HL-60 (cell line): Measurements from ENCODE around the gene ERBB2.

Experiments used
- DNase-seq, 2 experiments: peaks; one replicate each; pipeline ENCODE4 v3.0.0-alpha.2; 2010 to 2020; ENCODE audit warnings: low read depth in 1 of 2, low spot score in 1 of 2
- H3K27ac ChIP-seq: fragments of 250-450 bp; sonication (Bioruptor Pico); replicated peaks from 2 replicates; pipeline ENCODE4 v1.5.1; 2020; ENCODE audit warnings: mild to moderate bottlenecking, moderate library complexity
- H3K27me3 ChIP-seq: fragments of 250-450 bp; sonication (Bioruptor Pico); 2 replicates; pipeline ENCODE4 v1.5.1; 2021; ENCODE audit warnings: mild to moderate bottlenecking, moderate library complexity; ENCODE audit not compliant: insufficient read depth, poor library complexity, severe bottlenecking
- H3K4me3 ChIP-seq: replicated peaks from 2 replicates; pipeline ENCODE4 v1.5.1; 2011; ENCODE audit warnings: mild to moderate bottlenecking, control low read depth, low read length; ENCODE audit not compliant: insufficient read depth
- GABPA ChIP-seq: IDR thresholded peaks from 2 replicates; pipeline ENCODE4 v1.6.1; 2012; ENCODE audit warnings: low read depth
- POLR2AphosphoS5 ChIP-seq: IDR thresholded peaks from 2 replicates; pipeline ENCODE4 v1.6.1; 2012; ENCODE audit warnings: low read depth
- SPI1 ChIP-seq: IDR thresholded peaks from 2 replicates; pipeline ENCODE4 v1.6.1; 2012; ENCODE audit warnings: low read depth, mild to moderate bottlenecking, borderline replicate concordance
- TF ChIP-seq, protein P1 (sequence below): IDR thresholded peaks from 2 replicates; pipeline ENCODE4 v1.6.1; 2012; ENCODE audit warnings: low read depth; ENCODE audit not compliant: insufficient replicate concordance
- TF ChIP-seq, protein P2 (sequence below): IDR thresholded peaks from one replicate; pipeline ENCODE4 v1.5.1; 2011; ENCODE audit warnings: low read length, control low read depth, inconsistent platforms; ENCODE audit not compliant: insufficient read depth

The ERBB2 gene

GRCh38 chr17:39765766-39766165, 65.9 kb downstream of the ERBB2 start:
- no peak overlapping the region for H3K27ac ChIP-seq
- TF ChIP-seq, protein P1, sequence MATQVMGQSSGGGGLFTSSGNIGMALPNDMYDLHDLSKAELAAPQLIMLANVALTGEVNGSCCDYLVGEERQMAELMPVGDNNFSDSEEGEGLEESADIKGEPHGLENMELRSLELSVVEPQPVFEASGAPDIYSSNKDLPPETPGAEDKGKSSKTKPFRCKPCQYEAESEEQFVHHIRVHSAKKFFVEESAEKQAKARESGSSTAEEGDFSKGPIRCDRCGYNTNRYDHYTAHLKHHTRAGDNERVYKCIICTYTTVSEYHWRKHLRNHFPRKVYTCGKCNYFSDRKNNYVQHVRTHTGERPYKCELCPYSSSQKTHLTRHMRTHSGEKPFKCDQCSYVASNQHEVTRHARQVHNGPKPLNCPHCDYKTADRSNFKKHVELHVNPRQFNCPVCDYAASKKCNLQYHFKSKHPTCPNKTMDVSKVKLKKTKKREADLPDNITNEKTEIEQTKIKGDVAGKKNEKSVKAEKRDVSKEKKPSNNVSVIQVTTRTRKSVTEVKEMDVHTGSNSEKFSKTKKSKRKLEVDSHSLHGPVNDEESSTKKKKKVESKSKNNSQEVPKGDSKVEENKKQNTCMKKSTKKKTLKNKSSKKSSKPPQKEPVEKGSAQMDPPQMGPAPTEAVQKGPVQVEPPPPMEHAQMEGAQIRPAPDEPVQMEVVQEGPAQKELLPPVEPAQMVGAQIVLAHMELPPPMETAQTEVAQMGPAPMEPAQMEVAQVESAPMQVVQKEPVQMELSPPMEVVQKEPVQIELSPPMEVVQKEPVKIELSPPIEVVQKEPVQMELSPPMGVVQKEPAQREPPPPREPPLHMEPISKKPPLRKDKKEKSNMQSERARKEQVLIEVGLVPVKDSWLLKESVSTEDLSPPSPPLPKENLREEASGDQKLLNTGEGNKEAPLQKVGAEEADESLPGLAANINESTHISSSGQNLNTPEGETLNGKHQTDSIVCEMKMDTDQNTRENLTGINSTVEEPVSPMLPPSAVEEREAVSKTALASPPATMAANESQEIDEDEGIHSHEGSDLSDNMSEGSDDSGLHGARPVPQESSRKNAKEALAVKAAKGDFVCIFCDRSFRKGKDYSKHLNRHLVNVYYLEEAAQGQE, result no peak
- no peak for TF ChIP-seq SPI1
- TF ChIP-seq GABPA, result no peak
- no peak overlapping the region for H3K4me3 ChIP-seq
- DNase-seq, result no peak
- no peaks in the 10 kb centered on the region for H3K27me3 ChIP-seq

- no peak for DNase-seq
- Histone ChIP-seq H3K27me3 (no peaks in the 10 kb centered on the region), H3K4me3 (no peak overlapping the region), H3K27ac (no peak overlapping the region)
- no peak for TF ChIP-seq POLR2AphosphoS5
- TF ChIP-seq, protein P1, result no peak
- TF ChIP-seq GABPA, result no peak
- TF ChIP-seq, protein P2, sequence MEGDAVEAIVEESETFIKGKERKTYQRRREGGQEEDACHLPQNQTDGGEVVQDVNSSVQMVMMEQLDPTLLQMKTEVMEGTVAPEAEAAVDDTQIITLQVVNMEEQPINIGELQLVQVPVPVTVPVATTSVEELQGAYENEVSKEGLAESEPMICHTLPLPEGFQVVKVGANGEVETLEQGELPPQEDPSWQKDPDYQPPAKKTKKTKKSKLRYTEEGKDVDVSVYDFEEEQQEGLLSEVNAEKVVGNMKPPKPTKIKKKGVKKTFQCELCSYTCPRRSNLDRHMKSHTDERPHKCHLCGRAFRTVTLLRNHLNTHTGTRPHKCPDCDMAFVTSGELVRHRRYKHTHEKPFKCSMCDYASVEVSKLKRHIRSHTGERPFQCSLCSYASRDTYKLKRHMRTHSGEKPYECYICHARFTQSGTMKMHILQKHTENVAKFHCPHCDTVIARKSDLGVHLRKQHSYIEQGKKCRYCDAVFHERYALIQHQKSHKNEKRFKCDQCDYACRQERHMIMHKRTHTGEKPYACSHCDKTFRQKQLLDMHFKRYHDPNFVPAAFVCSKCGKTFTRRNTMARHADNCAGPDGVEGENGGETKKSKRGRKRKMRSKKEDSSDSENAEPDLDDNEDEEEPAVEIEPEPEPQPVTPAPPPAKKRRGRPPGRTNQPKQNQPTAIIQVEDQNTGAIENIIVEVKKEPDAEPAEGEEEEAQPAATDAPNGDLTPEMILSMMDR, result no peak
- TF ChIP-seq SPI1, result no peak
Measured at GRCh38 chr17:39767147-39767546, 67.3 kb downstream of the ERBB2 start.

DNA sequence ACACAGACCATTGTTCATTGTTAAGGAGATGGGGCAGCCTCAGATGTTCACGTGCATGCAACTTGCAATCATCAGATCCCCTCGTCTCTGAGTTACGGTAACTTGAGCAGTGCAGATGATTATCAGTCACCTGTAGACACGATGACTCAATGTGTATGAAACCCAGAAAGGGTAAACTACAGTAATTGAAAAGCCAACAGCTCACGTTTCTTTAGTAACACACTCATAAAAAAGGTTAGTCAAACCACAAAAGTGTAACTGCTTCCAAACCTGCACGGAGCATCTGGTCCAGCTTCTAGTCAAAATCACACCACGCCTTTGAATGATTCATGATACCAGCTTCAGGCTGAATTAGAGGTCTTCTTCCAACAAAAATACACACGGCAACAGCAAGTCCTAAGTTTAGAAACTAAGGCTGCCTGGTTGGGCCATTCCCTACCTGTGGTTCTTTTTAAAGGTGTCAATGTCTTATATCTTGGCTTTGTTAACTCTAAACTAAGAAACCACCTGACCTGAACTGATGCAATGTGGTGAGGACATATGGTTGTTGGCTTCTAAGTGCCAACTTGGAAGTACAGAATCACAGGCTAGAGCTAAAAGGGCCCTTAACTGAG, 70.2 kb downstream of the ERBB2 start:
- no peak for DNase-seq
- no peak overlapping the region for H3K4me3 ChIP-seq
- H3K27me3 ChIP-seq, result no peaks in the 10 kb centered on the region
- H3K27ac ChIP-seq, result no peak overlapping the region
- TF ChIP-seq, protein P2, result no peak
- TF ChIP-seq SPI1 (no peak), GABPA (no peak), POLR2AphosphoS5 (no peak)
- TF ChIP-seq, protein P1, result no peak
